WTC11 (cell line): ENCODE measurements around the gene GPER1. TPM values are rescaled to one million over a fixed set of nuclear protein-coding genes. Genes with fewer than 3 reads are reported as not detected.

Experiments used
- ATAC-seq: fragments of 200-7000 bp; cut with Tn5 transposase; 2 replicates; pipeline ENCODE4 v1.10.0; 2021; ENCODE audit warnings: mild to moderate bottlenecking, moderate library complexity
- CTCF ChIA-PET: fragments of 300-600 bp; sonication (Branson Sonifier 250); formaldehyde crosslinking; loops from one replicate; lab custom pipeline; 2021; ENCODE audit warnings: antibody characterized with exemption; lab: Charles Lee
- POLR2A ChIA-PET: fragments of 350-600 bp; sonication (Branson Sonifier 250); formaldehyde crosslinking; loops from one replicate; lab custom pipeline; 2021; ENCODE audit warnings: antibody characterized with exemption; lab: Charles Lee
- DNase-seq: peaks from one replicate; pipeline ENCODE4 v3.0.0; 2021; ENCODE audit warnings: low spot score
- H3K27ac Mint-ChIP-seq: 2 replicates; pipeline ENCODE4 v1.8.0; 2021; ENCODE audit warnings: mixed read lengths
- H3K27me3 Mint-ChIP-seq: 2 replicates; pipeline ENCODE4 v1.8.0; 2021; ENCODE audit warnings: low read depth, mild to moderate bottlenecking, moderate library complexity, mixed read lengths
- H3K36me3 Mint-ChIP-seq: 2 replicates; pipeline ENCODE4 v1.8.0; 2021; ENCODE audit warnings: mixed read lengths
- H3K4me1 Mint-ChIP-seq: 2 replicates; pipeline ENCODE4 v1.8.0; 2022; ENCODE audit warnings: mixed read lengths
- H3K4me3 Mint-ChIP-seq: 2 replicates; pipeline ENCODE4 v1.8.0; 2021; ENCODE audit warnings: mild to moderate bottlenecking, moderate library complexity, mixed read lengths
- H3K9me3 Mint-ChIP-seq: 2 replicates; pipeline ENCODE4 v1.8.0; 2021; ENCODE audit warnings: mixed read lengths
- ATF1 ChIP-seq: sonication (generic); formaldehyde crosslinking; IDR thresholded peaks from 2 replicates; pipeline ENCODE4 v1.8.1; 2023; ENCODE audit warnings: mild to moderate bottlenecking, moderate library complexity, missing genetic modification reagents
- EMX1 ChIP-seq: fragments of 250-450 bp; sonication (Bioruptor Pico); IDR thresholded peaks from 2 replicates; pipeline ENCODE4 v1.8.0; 2021; ENCODE audit warnings: mild to moderate bottlenecking
- ESRRA ChIP-seq: sonication (generic); formaldehyde crosslinking; IDR thresholded peaks from 2 replicates; pipeline ENCODE4 v1.8.1; 2022; ENCODE audit warnings: mild to moderate bottlenecking, missing genetic modification reagents, borderline replicate concordance
- ETV6 ChIP-seq: sonication (generic); formaldehyde crosslinking; IDR thresholded peaks from 2 replicates; pipeline ENCODE4 v1.8.1; 2022; ENCODE audit warnings: mild to moderate bottlenecking, missing genetic modification reagents
- FOXJ3 ChIP-seq: sonication (generic); formaldehyde crosslinking; IDR thresholded peaks from 2 replicates; pipeline ENCODE4 v1.9.0; 2021; ENCODE audit warnings: missing genetic modification reagents, mild to moderate bottlenecking, borderline replicate concordance
- FOXK1 ChIP-seq: sonication (generic); formaldehyde crosslinking; IDR thresholded peaks from 2 replicates; pipeline ENCODE4 v1.8.0; 2022; ENCODE audit warnings: mild to moderate bottlenecking, moderate library complexity, missing genetic modification reagents
- FOXP1 ChIP-seq: sonication (generic); formaldehyde crosslinking; IDR thresholded peaks from 2 replicates; pipeline ENCODE4 v1.8.0; 2022; ENCODE audit warnings: missing genetic modification reagents, mild to moderate bottlenecking, moderate library complexity, borderline replicate concordance
- GRHL2 ChIP-seq: fragments of 250-450 bp; sonication (Bioruptor Pico); IDR thresholded peaks from 2 replicates; pipeline ENCODE4 v1.8.0; 2022; ENCODE audit warnings: mild to moderate bottlenecking, moderate library complexity; ENCODE audit not compliant: insufficient replicate concordance, severe bottlenecking
- GTF2I ChIP-seq: fragments of 250-450 bp; sonication (Bioruptor Pico); conservative IDR thresholded peaks from 2 replicates; pipeline ENCODE4 v1.4.0; 2021; ENCODE audit warnings: mild to moderate bottlenecking
- NFE2L1 ChIP-seq: sonication (generic); formaldehyde crosslinking; IDR thresholded peaks from 2 replicates; pipeline ENCODE4 v1.8.1; 2023; ENCODE audit warnings: missing genetic modification reagents
- OVOL2 ChIP-seq: fragments of 250-450 bp; sonication (Bioruptor Pico); IDR thresholded peaks from 2 replicates; pipeline ENCODE4 v1.9.0; 2021; ENCODE audit warnings: mild to moderate bottlenecking, borderline replicate concordance
- PRRX2 ChIP-seq: fragments of 250-450 bp; sonication (Bioruptor Pico); IDR thresholded peaks from 2 replicates; pipeline ENCODE4 v1.8.0; 2021; ENCODE audit warnings: mild to moderate bottlenecking
- SP1 ChIP-seq: sonication (generic); formaldehyde crosslinking; conservative IDR thresholded peaks from 2 replicates; pipeline ENCODE4 v1.8.1; 2022; ENCODE audit warnings: missing genetic modification reagents
- TEAD4 ChIP-seq: sonication (generic); formaldehyde crosslinking; IDR thresholded peaks from 2 replicates; pipeline ENCODE4 v1.8.0; 2022; ENCODE audit warnings: mild to moderate bottlenecking, missing genetic modification reagents
- ZNF138 ChIP-seq: sonication (generic); formaldehyde crosslinking; conservative IDR thresholded peaks from 2 replicates; pipeline ENCODE4 v1.8.1; 2022; ENCODE audit warnings: mild to moderate bottlenecking, moderate library complexity, missing genetic modification reagents
- ZNF317 ChIP-seq: sonication (generic); formaldehyde crosslinking; IDR thresholded peaks from 2 replicates; pipeline ENCODE4 v1.8.1; 2023; ENCODE audit warnings: low read depth, mild to moderate bottlenecking, moderate library complexity, missing genetic modification reagents, borderline replicate concordance
- total RNA-seq: library from RNA; stranded (reverse); gene quantifications from 3 replicates; pipeline ENCODE4 v1.2.3, GENCODE V29; 2021
- TF ChIP-seq, protein P1 (sequence below): sonication (generic); formaldehyde crosslinking; IDR thresholded peaks from 2 replicates; pipeline ENCODE4 v1.8.1; 2023; ENCODE audit warnings: mild to moderate bottlenecking, moderate library complexity, missing genetic modification reagents
- TF ChIP-seq, protein P2 (sequence below): sonication (generic); formaldehyde crosslinking; IDR thresholded peaks from 2 replicates; pipeline ENCODE4 v1.8.1; 2022; ENCODE audit warnings: mild to moderate bottlenecking, missing genetic modification reagents, moderate library complexity, borderline replicate concordance
- TF ChIP-seq, protein P3 (sequence below): fragments of 250-450 bp; sonication (Bioruptor Pico); IDR thresholded peaks from 2 replicates; pipeline ENCODE4 v1.9.0; 2021; ENCODE audit warnings: moderate library complexity, mild to moderate bottlenecking, inconsistent platforms, borderline replicate concordance
- TF ChIP-seq, protein P4 (sequence below): sonication (generic); formaldehyde crosslinking; IDR thresholded peaks from 2 replicates; pipeline ENCODE4 v1.8.1; 2022; ENCODE audit warnings: low read depth, mild to moderate bottlenecking, moderate library complexity, missing genetic modification reagents, borderline replicate concordance
- TF ChIP-seq, protein P5 (sequence below): sonication (generic); formaldehyde crosslinking; IDR thresholded peaks from 2 replicates; pipeline ENCODE4 v1.8.1; 2023; ENCODE audit warnings: mild to moderate bottlenecking, missing genetic modification reagents

The GPER1 gene
- total RNA-seq, 1 experiment from 2014 or later, result 0.28 TPM

DNA sequence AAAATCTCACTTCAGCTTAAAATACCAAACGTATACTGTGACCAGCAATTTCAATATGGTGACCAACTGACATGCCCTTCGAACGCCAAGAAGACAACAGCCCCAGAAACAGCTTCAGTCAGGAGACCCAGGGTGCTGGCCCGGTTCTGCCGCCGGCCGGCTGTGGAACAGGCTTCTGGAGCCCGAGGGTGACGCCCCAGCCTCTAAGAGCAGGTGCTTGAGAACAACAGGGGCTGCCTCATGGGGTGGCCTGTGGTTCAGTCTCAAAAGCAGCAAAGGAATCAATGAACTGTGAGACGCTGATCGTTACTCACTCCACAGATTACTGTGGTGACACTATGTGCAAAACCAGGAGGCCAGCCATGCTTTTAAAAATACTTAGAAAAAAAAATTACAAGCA is 17.3 kb downstream of the GPER1 start:
- Mint-ChIP-seq H3K36me3 (no peaks in the 10 kb centered on the region), H3K9me3 (no peaks in the 10 kb centered on the region), H3K27me3 (no peaks in the 10 kb centered on the region), H3K27ac (no peak overlapping the region; the same call in 1 of the 2 replicates), H3K4me3 (no peak overlapping the region), H3K4me1 (no peaks in the 10 kb centered on the region)
- no peak for TF ChIP-seq FOXP1 (CRISPR knock-in tag)
- no peak for TF ChIP-seq FOXK1 (CRISPR knock-in tag)
- no peak for TF ChIP-seq GRHL2
- no peak for TF ChIP-seq TEAD4 (CRISPR knock-in tag)
- TF ChIP-seq ETV6 (CRISPR knock-in tag), result no peak
- no peak for TF ChIP-seq GTF2I
- TF ChIP-seq, protein P1, sequence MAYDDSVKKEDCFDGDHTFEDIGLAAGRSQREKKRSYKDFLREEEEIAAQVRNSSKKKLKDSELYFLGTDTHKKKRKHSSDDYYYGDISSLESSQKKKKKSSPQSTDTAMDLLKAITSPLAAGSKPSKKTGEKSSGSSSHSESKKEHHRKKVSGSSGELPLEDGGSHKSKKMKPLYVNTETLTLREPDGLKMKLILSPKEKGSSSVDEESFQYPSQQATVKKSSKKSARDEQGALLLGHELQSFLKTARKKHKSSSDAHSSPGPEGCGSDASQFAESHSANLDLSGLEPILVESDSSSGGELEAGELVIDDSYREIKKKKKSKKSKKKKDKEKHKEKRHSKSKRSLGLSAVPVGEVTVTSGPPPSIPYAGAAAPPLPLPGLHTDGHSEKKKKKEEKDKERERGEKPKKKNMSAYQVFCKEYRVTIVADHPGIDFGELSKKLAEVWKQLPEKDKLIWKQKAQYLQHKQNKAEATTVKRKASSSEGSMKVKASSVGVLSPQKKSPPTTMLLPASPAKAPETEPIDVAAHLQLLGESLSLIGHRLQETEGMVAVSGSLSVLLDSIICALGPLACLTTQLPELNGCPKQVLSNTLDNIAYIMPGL, result no peak
- TF ChIP-seq, protein P2, sequence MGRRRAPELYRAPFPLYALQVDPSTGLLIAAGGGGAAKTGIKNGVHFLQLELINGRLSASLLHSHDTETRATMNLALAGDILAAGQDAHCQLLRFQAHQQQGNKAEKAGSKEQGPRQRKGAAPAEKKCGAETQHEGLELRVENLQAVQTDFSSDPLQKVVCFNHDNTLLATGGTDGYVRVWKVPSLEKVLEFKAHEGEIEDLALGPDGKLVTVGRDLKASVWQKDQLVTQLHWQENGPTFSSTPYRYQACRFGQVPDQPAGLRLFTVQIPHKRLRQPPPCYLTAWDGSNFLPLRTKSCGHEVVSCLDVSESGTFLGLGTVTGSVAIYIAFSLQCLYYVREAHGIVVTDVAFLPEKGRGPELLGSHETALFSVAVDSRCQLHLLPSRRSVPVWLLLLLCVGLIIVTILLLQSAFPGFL (CRISPR knock-in tag), result no peak
- TF ChIP-seq OVOL2 (CRISPR knock-in tag), result no peak
- TF ChIP-seq, protein P3, sequence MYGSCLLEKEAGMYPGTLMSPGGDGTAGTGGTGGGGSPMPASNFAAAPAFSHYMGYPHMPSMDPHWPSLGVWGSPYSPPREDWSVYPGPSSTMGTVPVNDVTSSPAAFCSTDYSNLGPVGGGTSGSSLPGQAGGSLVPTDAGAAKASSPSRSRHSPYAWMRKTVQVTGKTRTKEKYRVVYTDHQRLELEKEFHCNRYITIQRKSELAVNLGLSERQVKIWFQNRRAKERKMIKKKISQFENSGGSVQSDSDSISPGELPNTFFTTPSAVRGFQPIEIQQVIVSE (CRISPR knock-in tag), result no peak
- TF ChIP-seq, protein P4, sequence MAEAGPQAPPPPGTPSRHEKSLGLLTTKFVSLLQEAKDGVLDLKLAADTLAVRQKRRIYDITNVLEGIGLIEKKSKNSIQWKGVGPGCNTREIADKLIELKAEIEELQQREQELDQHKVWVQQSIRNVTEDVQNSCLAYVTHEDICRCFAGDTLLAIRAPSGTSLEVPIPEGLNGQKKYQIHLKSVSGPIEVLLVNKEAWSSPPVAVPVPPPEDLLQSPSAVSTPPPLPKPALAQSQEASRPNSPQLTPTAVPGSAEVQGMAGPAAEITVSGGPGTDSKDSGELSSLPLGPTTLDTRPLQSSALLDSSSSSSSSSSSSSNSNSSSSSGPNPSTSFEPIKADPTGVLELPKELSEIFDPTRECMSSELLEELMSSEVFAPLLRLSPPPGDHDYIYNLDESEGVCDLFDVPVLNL (CRISPR knock-in tag), result no peak
- ATAC-seq, result no peak
- no peak for DNase-seq
- ChIA-PET POLR2A (no interaction called here), CTCF (interaction anchor here (2.0 kb wide), 1 partner anchor 19 kb away, joined by 8 read pairs; no protein-coding TSS in a partner anchor)

DNA sequence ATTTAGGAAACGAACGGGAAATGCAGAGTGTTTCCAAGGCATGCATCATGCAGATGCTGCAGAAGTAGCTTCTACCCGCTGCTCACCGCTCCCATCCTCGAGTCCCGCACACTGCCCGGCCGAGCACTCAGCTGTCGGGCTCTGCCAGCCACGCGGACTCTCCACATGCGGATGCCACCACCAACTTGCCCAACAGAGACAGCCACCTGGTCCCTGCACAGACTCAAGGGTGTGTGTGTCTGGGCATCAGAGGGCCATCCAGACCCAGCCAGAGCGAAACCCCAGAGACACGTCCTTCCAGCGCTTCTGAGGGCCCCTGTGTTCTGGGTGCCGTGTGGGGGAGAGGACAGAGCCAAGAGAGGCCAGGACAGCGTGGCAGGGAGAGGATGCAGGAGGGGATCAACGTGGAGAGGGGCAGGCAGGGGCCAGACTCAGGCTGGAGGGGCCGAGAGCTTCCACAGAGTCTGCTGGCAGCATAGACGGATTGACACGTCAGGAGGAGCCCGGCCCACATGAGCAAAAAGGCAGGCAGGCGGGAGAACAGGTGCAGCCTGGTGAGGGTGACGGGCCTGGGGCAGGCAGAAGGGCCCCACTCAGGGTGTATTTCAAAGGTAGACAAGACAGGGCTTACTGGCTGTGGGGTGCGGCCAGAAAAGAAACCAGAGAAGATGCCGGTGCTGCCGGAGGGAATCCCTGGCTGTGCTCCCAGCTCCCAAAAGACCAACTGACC is 18.3 kb downstream of the GPER1 start:
- Mint-ChIP-seq H3K9me3 (no peaks in the 10 kb centered on the region), H3K27ac (peak overlapping the region; percentile 20; the same call in 1 of the 2 replicates), H3K4me1 (no peaks in the 10 kb centered on the region), H3K36me3 (no peaks in the 10 kb centered on the region), H3K4me3 (no peak overlapping the region), H3K27me3 (no peaks in the 10 kb centered on the region)
- ATAC-seq (no peak), DNase-seq (no peak)
- TF ChIP-seq ESRRA (CRISPR knock-in tag) (no peak), ZNF138 (CRISPR knock-in tag) (no peak), ZNF317 (CRISPR knock-in tag) (no peak), NFE2L1 (no peak), EMX1 (CRISPR knock-in tag) (no peak)
- CTCF ChIA-PET, result interaction anchor here (1.2 to 1.4 kb wide), 3 partner anchors 18 to 70 kb away, joined by 3 to 4 read pairs (median 3); no protein-coding TSS in a partner anchor
- POLR2A ChIA-PET, result interaction anchor here (0.6 kb wide), 1 partner anchor 31 kb away, joined by 4 read pairs; no protein-coding TSS in a partner anchor

DNA sequence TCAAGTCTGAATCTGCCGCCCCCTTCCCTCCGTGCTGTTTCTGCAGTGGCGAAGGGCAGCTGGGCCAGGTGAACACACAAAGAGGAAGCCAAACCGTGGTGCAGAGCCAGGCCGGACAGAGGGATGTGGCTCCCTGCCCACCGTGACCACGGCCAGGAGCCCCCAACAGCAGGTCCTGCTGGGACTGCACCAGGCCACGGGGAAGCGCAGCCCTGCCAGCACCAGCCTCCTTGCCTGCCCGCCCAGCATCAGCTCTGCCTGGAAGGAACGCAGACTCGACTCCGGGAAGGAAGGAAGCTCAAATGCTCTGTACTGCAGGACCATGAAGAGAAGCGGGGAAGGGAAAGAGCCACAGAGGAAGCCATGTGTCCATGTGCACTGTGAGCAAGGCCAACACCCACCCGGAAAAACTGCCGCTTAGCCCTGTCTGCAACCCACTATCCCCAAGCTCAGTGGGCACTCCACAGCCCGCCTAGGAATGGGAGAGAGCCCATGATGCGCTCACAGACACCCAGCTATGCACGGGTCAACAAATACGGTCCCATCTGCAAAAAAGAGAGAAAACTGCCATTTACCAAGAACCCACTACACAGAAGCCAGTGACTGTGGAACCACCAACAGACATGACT is 19.0 kb downstream of the GPER1 start:
- CTCF ChIA-PET, result interaction anchor here (0.8 to 1.4 kb wide), 4 partner anchors 17 to 325 kb away, joined by 3 to 4 read pairs (median 3); no protein-coding TSS in a partner anchor
- H3K27me3 Mint-ChIP-seq, result no peaks in the 10 kb centered on the region
- H3K4me1 Mint-ChIP-seq, result no peaks in the 10 kb centered on the region
- no peak overlapping the region for H3K4me3 Mint-ChIP-seq
- ATAC-seq (no peak), DNase-seq (no peak)
- H3K36me3 Mint-ChIP-seq, result no peaks in the 10 kb centered on the region
- H3K9me3 Mint-ChIP-seq, result no peaks in the 10 kb centered on the region
- peak overlapping the region; percentile 84 for H3K27ac Mint-ChIP-seq
- POLR2A ChIA-PET, result interaction anchor here (0.6 kb wide), 1 partner anchor 31 kb away, joined by 4 read pairs; no protein-coding TSS in a partner anchor
- no peak for TF ChIP-seq FOXJ3 (CRISPR knock-in tag)
- TF ChIP-seq, protein P3 (CRISPR knock-in tag), result no peak
- TF ChIP-seq, protein P5, sequence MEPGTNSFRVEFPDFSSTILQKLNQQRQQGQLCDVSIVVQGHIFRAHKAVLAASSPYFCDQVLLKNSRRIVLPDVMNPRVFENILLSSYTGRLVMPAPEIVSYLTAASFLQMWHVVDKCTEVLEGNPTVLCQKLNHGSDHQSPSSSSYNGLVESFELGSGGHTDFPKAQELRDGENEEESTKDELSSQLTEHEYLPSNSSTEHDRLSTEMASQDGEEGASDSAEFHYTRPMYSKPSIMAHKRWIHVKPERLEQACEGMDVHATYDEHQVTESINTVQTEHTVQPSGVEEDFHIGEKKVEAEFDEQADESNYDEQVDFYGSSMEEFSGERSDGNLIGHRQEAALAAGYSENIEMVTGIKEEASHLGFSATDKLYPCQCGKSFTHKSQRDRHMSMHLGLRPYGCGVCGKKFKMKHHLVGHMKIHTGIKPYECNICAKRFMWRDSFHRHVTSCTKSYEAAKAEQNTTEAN (CRISPR knock-in tag), result no peak
- TF ChIP-seq ETV6 (CRISPR knock-in tag), result no peak
- no peak for TF ChIP-seq SP1 (CRISPR knock-in tag)
- TF ChIP-seq, protein P2 (CRISPR knock-in tag), result no peak
- TF ChIP-seq ATF1 (CRISPR knock-in tag), result no peak
- TF ChIP-seq PRRX2 (CRISPR knock-in tag), result no peak
